GM19035 (cell line): ENCODE results near the gene TECPR2.

ENCODE experiments used
- ATAC-seq: cut with Tn5 transposase; IDR thresholded peaks from one replicate; pipeline ENCODE4 v1.9.1; 2021; ENCODE audit not compliant: unreplicated experiment

Gene TECPR2

GRCh38 chr14:102371361-102371760 is 8.6 kb downstream of the TECPR2 start:
- no peak for ATAC-seq

DNA sequence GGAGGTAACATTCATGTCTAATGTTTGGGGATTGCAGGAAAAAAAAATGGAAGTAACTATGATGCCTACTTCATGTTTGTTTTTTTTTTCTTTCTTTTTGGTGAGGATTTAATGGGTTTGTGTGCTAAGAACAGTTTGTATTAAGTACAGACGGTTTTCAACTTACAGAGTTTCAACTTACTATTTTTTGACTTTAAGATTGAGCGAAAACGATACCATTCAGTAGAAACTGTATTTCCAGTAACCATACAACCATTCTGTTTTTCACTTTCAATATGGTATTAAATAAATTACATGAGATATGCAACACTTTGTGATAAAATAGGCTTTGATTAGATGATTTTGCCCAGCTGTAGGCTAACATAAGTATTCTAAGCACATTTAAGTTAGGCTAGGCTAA is 10.4 kb downstream of the TECPR2 start:
- ATAC-seq: no peak

DNA sequence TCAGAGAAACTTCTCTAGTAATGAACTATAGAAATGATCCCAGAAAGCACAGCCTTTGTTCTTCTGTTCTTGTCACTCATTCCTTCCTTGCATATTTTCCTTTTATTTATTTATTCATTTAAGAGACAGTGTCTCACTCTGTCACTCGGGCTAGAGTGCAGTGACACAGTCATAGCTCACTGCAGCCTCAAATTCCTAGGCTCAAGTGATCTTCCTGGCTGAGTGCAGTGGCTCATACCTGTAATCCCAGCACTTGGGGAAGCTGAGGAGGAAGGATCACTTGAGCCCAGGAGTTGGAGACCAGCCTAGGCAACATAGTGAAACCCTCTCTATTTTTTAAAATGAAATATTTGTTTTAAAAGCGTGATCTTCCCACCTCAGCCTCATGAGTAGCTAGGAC is 11.5 kb downstream of the TECPR2 start:
- no peak for ATAC-seq

GRCh38 chr14:102375119-102375518 is 12.4 kb downstream of the TECPR2 start:
- peak; percentile 46 for ATAC-seq

GRCh38 chr14:102377696-102378095 is 15.0 kb downstream of the TECPR2 start:
- ATAC-seq: no peak

DNA sequence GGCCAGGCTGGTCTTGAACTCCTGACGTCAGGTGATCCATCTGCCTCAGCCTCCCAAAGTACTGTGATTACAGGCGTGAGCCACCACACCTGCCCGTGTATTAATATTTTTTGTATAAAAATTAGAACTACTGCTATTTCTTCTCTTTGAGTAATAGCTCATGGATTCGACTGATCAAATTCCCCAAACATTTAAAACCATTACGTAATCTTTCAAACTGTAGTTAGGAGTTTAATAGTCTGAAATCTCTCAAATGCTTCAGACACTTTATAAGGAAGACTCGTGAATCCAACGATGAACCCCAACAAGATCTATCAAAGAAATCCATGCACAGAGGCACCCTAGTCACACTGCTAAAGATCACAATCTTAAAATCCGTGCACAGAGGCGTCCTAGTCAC is 16.1 kb downstream of the TECPR2 start:
- ATAC-seq: no peak

DNA sequence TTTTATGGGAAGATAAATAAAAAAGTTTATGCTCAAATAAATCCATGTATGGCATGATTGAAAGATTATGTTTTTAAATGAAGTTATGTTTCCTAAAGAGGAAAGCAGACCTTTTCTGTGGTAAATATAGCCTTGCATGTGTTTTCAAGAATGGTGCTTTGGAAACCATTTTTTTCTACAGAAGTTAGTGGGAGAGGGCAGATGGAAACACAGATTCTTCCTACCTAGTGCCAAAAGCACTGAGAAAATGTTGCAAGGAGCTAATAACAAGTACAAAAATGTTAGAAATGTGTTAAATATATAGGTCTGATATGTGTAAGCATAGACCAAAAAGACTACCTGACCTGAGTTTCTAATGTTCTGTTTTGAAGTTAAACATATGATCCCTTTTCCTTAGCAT is 24.3 kb downstream of the TECPR2 start:
- no peak for ATAC-seq

- no peak for ATAC-seq
Measured at GRCh38 chr14:102389246-102389645, 26.5 kb downstream of the TECPR2 start.

- ATAC-seq: no peak
Measured at GRCh38 chr14:102390064-102390855, 27.5 kb downstream of the TECPR2 start.

GRCh38 chr14:102392506-102392905 is 29.8 kb downstream of the TECPR2 start:
- ATAC-seq: no peak

GRCh38 chr14:102394717-102395375 is 32.1 kb downstream of the TECPR2 start:
- ATAC-seq: no peak

DNA sequence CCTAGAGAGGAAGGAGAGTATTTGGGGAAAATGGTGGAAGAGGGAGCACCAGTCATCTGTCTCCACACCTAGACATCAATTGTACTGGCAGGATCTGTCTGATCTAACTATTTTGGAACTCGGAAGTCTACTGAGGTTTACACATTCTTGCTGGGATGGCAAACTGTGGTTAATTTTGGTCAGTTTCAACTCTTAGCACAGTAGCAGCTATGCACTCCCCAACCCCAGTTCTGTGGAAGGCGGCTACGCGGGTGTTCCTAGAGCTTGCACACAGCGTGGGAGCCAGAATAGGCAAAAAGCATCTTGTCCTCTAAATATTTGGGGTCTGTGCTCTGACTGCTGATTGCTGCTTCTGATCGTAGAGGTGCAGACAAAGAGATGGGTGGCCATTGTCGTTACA is 33.8 kb downstream of the TECPR2 start:
- no peak for ATAC-seq

- no peak for ATAC-seq
Measured at GRCh38 chr14:102403028-102403427, 40.3 kb downstream of the TECPR2 start.

DNA sequence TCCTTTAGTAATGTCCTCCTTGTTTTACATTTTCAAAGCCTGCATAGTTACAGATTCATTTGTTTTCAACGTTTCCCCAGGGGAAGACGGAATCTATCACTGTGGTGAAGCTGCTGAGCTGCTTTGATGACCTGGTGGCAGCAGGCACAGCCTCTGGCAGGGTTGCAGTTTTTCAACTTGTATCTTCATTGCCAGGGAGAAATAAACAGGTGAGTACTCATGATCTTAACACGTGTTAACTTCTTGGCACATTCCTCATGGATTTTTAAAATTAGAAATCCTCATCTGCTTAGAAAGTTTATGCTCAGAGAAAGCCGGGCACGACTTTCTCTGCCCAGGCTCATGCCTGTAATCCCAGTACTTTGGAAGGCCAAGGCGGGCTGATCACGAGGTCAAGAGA is 44.5 kb downstream of the TECPR2 start:
- no peak for ATAC-seq

GRCh38 chr14:102408724-102409123 is 46.0 kb downstream of the TECPR2 start:
- ATAC-seq: no peak

- ATAC-seq: no peak
Measured at GRCh38 chr14:102415671-102416070, 52.9 kb downstream of the TECPR2 start.

- no peak for ATAC-seq
Measured at GRCh38 chr14:102417001-102417431, 54.3 kb downstream of the TECPR2 start.

DNA sequence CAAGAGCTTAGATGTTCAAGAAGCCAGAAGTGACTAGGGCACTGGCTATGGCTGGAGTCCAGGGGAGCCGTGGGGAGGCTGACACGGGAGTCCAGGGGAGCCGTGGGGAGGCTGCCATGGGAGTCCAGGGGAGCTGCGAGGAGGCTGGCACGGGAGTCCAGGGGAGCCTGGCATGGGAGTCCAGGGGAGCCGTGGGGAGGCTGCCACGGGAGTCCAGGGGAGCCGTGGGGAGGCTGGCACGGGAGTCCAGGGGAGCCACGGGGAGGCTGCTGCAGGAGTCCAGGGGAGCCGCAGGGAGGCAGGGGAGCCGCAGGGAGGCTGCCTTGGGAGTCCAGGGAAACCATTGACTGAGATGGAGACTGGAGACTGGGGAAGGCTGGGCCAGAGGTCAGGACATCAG is 54.9 kb downstream of the TECPR2 start:
- no peak for ATAC-seq

DNA sequence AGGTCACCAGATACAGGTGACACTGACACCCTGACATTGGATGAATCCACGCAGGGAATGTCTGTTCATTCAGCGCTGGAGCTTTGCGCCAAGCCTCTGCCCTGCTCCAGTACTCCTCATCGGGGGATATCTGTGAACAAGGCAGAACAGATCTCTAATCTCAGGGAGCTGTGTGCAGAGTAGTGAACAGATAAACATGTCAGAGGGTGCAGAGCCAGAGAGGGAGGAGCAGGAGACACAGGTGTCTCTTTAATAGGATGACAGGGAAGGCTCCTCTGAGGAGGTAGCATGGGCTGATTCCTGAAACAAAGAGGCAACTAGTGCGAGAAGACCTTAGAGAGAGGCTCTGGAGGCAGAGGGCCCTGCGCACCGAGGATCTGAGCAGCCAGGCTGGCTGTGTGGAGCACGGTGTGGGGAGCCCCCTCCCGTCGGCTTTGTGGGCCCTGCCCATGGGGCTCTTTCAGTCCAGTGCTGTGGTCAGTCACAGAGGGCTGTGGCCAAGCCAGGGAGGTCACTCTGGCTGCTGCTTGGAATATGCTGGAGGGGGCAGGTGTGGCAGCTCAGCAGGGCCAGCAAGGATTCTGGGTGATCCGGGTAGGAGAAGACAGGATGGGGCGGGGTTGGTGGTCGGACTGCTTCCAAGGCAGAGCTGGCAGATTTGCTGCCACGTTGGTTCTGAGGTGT is 55.6 kb downstream of the TECPR2 start:
- no peak for ATAC-seq

GRCh38 chr14:102418853-102419240 is 56.1 kb downstream of the TECPR2 start:
- no peak for ATAC-seq

DNA sequence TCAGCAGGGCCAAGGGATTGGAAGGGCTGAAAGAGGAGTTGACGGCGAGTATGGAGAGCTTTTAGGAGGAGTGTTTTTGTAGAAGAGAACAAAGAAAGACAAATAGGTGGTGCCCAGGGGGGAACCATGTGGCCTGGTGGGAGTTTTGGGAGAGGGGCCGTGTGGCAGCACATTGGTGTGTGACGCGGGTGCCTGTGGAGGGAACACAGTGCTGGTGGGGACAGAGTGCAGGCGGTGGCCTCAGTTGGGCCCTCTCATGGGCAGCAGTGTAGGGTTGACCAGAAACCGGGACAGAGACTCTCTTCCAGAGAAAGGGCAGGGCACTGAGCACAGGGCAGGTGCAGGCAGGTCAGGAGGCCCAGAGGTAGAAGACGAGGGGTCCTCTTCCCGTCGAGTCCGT is 56.5 kb downstream of the TECPR2 start:
- no peak for ATAC-seq

- no peak for ATAC-seq
Measured at GRCh38 chr14:102419716-102420115, 57.0 kb downstream of the TECPR2 start.
